GM12864 (cell line): ENCODE measurements around the gene PLEKHB1.

ENCODE experiments used
- DNase-seq: peaks from one replicate; pipeline ENCODE4 v3.0.0-alpha.2; 2011; ENCODE audit warnings: low read depth
- H3K4me3 ChIP-seq: 2 replicates; pipeline ENCODE4 v1.5.1; 2011; ENCODE audit warnings: mild to moderate bottlenecking, low read depth, low read length, control low read depth
- TF ChIP-seq, protein P1 (sequence below): IDR thresholded peaks from 2 replicates; pipeline ENCODE4 v1.5.1; 2011; ENCODE audit warnings: low read depth, mild to moderate bottlenecking, moderate library complexity, low read length, control low read depth, inconsistent platforms; ENCODE audit errors: missing control alignments

Gene PLEKHB1

DNA sequence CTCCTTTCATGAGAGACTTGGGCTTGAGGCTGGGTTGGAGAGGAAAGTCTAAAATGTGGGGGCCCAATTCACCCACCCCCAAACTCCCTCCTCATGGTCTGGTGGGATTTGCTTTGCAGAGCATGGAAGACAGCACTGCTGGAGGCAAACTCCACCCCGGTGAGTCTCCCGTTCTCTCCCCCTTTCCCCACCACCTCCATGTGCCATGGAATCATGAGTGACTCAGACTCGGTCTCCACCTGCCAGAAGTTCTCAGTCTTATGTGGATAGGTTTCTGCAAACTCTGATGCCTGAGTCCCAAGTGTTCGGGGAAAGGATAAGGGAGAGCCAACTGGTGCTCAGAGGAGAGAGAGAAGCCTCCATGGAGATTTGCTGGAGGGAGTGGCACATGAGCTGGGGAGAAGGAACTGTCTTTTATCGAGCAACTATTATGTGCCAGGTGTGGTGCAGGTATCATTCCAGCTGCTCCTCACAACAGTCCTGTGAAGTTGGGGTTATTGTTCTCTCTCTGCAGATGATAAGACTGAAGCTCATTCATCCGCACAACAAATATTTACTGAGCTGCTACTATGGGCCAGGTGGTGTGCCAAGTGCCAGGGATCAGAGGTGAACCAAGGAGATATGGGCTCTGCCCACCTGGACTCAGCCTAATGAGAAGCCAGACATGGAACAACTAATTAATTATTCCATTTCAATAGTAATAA is 6.6 kb downstream of the PLEKHB1 start:
- DNase-seq: no peak
- H3K4me3 ChIP-seq: no peak overlapping the region
- TF ChIP-seq, protein P1, sequence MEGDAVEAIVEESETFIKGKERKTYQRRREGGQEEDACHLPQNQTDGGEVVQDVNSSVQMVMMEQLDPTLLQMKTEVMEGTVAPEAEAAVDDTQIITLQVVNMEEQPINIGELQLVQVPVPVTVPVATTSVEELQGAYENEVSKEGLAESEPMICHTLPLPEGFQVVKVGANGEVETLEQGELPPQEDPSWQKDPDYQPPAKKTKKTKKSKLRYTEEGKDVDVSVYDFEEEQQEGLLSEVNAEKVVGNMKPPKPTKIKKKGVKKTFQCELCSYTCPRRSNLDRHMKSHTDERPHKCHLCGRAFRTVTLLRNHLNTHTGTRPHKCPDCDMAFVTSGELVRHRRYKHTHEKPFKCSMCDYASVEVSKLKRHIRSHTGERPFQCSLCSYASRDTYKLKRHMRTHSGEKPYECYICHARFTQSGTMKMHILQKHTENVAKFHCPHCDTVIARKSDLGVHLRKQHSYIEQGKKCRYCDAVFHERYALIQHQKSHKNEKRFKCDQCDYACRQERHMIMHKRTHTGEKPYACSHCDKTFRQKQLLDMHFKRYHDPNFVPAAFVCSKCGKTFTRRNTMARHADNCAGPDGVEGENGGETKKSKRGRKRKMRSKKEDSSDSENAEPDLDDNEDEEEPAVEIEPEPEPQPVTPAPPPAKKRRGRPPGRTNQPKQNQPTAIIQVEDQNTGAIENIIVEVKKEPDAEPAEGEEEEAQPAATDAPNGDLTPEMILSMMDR: no peak

DNA sequence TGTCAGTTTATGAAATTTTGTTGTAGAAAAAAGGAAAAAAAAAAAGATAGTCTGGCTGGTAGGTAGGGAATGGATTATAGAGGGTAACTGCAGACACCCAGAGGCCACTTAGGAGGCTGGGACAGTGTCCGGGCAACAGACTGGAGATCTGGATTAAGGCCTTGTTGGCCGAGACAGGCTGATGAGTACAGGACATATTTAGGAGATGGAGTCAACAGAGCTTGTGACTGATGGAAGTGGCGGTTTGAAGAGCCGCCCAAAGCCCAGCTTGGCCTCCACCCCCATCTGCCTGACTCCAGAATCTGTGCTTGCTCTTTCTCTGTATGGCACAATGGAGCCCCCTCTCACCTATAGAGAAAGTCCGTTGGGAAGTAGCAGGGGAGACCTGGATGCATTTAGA is 7.6 kb downstream of the PLEKHB1 start:
- TF ChIP-seq, protein P1: no peak

DNA sequence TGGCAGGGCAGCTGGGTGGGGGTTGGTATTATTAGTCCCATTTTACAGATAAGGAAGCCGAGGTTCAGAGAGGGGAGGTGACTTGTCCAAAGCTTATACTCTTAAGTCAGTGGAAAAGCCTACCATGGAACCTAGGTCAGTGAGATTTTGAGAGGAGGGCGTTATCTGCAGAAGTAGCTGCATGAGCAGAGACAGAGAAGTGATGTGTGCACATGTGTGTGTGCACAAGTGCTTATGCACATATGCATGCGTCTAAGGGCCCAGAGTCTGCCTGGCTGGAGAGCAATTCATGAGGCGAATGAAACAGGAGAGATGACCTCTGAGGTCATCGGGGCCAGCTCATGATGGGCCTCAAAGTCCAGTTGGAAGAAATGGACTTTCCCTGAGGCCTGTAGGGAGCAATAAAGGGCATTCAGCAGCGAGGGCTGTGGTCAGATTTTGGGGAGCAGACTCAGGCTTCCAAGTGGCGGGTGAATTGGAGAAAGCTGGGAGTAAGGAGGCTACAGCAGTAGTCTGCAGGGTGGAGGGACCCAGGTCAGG is 8.2 kb downstream of the PLEKHB1 start:
- no peak for DNase-seq
- TF ChIP-seq, protein P1: no peak
- no peak overlapping the region for H3K4me3 ChIP-seq

More for the DNA sequence above, 7.6 kb downstream of the PLEKHB1 start:
- H3K4me3 ChIP-seq: no peak overlapping the region
- no peak for DNase-seq

DNA sequence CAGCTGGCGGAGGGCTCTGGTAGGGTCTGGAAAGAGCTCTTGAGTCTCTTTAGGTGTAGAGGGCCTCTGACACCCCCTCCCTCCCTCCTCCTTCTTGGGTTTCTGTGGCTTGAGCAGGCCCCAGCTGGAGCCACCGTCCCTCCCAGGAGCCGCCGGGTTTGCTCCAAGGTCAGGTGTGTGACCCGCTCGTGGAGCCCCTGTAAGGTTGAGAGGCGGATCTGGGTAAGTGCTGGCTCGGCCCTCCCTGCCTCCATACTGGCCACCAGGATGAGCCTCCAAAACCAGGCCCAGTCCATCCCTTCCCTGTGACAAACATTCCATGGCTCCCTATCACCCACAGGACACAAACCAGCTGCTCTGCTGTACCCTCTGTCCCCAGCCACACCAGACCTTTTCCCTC is 9.3 kb downstream of the PLEKHB1 start:
- no peak for DNase-seq
- H3K4me3 ChIP-seq: no peak overlapping the region
- TF ChIP-seq, protein P1: no peak

DNA sequence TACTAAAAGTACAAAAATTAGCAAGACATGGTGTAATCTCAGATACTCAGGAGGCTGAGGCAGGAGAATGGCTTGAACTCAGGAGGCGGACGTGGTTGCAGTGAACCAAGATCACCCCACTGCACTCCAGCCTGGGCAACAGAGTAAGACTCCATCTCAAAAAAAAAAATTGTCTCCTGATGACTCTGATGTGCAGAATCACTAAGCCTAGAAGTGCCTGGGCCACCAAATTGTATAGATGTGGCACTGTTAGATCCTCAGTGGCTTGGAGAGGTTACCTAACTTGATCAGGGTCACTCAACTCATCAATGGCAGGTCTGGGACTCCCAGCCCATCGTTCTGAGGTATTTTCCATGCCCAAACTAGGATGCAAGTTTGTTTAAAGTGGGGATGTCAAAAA is 10.6 kb downstream of the PLEKHB1 start:
- DNase-seq: no peak
- no peak overlapping the region for H3K4me3 ChIP-seq
- TF ChIP-seq, protein P1: no peak

DNA sequence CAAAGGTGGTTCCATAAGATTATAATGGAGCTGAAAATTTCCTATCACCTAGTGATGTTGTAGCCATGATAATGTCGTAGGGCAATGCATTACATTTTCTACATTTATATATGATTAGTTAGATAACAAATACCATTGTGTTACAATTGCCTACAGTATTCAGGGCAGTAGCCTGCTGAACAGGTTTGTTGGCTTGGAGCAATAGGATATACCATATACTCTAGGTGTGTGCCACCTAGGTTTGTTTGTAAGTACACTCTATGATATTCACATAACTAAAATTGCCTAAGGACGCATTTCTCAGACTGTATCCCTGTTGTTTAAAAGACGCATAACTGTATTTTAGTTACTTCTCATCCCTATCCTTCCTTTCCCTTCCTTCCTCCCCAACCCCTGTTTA is 13.6 kb downstream of the PLEKHB1 start:
- no peak overlapping the region for H3K4me3 ChIP-seq

More for the DNA sequence above, 13.6 kb downstream of the PLEKHB1 start:
- DNase-seq: no peak
- TF ChIP-seq, protein P1: no peak
